ENCODE data around the gene ZNF578. TPM values are rescaled to one million over a fixed set of nuclear protein-coding genes. Genes with fewer than 3 reads are reported as not detected.
"Not testable (repeated sequence)": the region's sequence is repeated elsewhere in the genome, so short reads cannot be mapped to it uniquely, and the experiment has no call there.

ZNF578 gene
- polyA plus RNA-seq, 5 donors = 2.6 to 6.3 (median 5.2) TPM

DNA sequence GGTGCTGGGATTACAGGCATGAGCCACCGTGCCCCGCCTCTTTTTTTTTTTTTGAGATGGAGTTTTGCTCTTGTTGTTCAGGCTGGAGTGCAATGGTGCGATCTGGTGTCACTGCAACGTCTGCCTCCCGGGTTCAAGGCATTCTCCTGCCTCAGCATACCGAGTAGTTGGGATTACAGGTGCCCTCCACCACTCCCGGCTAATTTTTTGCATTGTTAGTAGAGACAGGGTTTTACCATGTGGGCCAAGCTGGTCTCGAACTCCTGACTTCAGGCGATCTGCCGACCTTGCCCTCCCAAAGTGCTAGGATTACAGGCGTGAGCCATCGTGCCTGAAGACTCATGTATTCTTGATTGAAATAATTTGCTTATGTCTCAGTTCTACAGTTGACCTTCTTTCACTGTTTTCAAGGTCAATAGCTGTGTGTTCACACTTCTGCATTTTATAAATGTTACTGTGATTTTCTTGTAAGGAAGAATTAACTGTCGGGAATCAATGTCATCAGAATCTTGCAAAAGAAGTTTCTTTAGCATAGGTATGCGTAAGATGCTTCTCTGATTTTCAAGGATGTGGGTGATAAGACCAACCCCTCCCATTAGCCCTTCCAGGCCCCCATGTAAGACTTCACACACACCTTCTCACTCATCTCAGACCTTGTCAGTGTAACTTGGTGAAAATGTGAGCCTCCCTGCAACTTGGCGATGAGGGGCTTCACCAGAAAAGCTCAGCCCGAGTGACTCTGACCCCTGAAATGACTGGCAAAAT is 104.1 kb downstream of the ZNF578 start:
- DNase-seq = no peak

GRCh38 chr19:52558732-52559445 is 105.5 kb downstream of the ZNF578 start:
- not testable (repeated sequence) for DNase-seq

- DNase-seq = not testable (repeated sequence)
Measured at GRCh38 chr19:52561611-52562010, 108.3 kb downstream of the ZNF578 start.

Other genes with a start within 250 kb of the ZNF578 start
- gene ZNF766, start 184.0 kb upstream of the ZNF578 start, polyA plus RNA-seq (ENCODE audit: insufficient read depth in 1 of 5, insufficient read length in 5 of 5, low replicate concordance in 1 of 5) = 10 to 100 TPM; 12.1 to 25.7 (median 20.1) TPM
- 10 to 100 TPM; 11.0 to 17.5 (median 14.6) TPM for gene ZNF480, start 156.4 kb upstream of the ZNF578 start, polyA plus RNA-seq (ENCODE audit: insufficient read depth in 1 of 5, insufficient read length in 5 of 5, low replicate concordance in 1 of 5)
- 10 to 100 TPM in 4 of 5 donors, 1 to 10 TPM in 1; 7.5 to 13.2 (median 11.2) TPM for gene ZNF610, start 117.3 kb upstream of the ZNF578 start, polyA plus RNA-seq (ENCODE audit: insufficient read depth in 1 of 5, insufficient read length in 5 of 5, low replicate concordance in 1 of 5)
- gene ZNF880, start 83.6 kb upstream of the ZNF578 start, polyA plus RNA-seq (ENCODE audit: insufficient read depth in 1 of 5, insufficient read length in 5 of 5, low replicate concordance in 1 of 5) = 10 to 100 TPM; 19.2 to 31.5 (median 30.8) TPM
- gene ZNF528, start 55.7 kb upstream of the ZNF578 start, polyA plus RNA-seq (ENCODE audit: insufficient read depth in 1 of 5, insufficient read length in 5 of 5, low replicate concordance in 1 of 5) = 10 to 100 TPM; 33.9 to 90.4 (median 70.9) TPM
- 1 to 10 TPM in 1 of 5 donors, under 1 TPM in 4; 0.38 to 1.3 (median 0.60) TPM for gene ZNF534, start 24.4 kb upstream of the ZNF578 start, polyA plus RNA-seq (ENCODE audit: insufficient read depth in 1 of 5, insufficient read length in 5 of 5, low replicate concordance in 1 of 5)
- gene ZNF808, start 74.1 kb downstream of the ZNF578 start, polyA plus RNA-seq (ENCODE audit: insufficient read depth in 1 of 5, insufficient read length in 5 of 5, low replicate concordance in 1 of 5) = 10 to 100 TPM in 4 of 5 donors, 1 to 10 TPM in 1; 7.8 to 18.4 (median 16.5) TPM
- 10 to 100 TPM; 11.2 to 23.8 (median 20.6) TPM for gene ZNF701, start 116.7 kb downstream of the ZNF578 start, polyA plus RNA-seq (ENCODE audit: insufficient read depth in 1 of 5, insufficient read length in 5 of 5, low replicate concordance in 1 of 5)
- gene ZNF83, start 184.8 kb downstream of the ZNF578 start, polyA plus RNA-seq (ENCODE audit: insufficient read depth in 1 of 5, insufficient read length in 5 of 5, low replicate concordance in 1 of 5) = 100 to 1,000 TPM in 3 of 5 donors, 10 to 100 TPM in 2; 67.8 to 189 (median 128) TPM

All from right lung (tissue), 5 donors.